GM20000 (cell line): ENCODE measurements around the gene CD40LG.
A peak's percentile ranks its signal among the peaks of the same experiment; 100 is the strongest.

ENCODE experiments used
- DNase-seq: peaks from one replicate; pipeline ENCODE4 v3.0.0; 2012; ENCODE audit warnings: low spot score
- CTCF ChIP-seq: IDR thresholded peaks from 2 replicates; pipeline ENCODE4 v1.5.1; 2012; ENCODE audit warnings: mild to moderate bottlenecking, control low read depth; ENCODE audit errors: extremely low read depth, missing control alignments

CD40LG gene

GRCh38 chrX:136629084-136629750 lies 18.7 kb upstream of the CD40LG start:
- no peak for DNase-seq
- no peak for TF ChIP-seq CTCF

- no peak for TF ChIP-seq CTCF
- DNase-seq: no peak
Observed at GRCh38 chrX:136630881-136631280, 17.1 kb upstream of the CD40LG start.

GRCh38 chrX:136635235-136635634 lies 12.7 kb upstream of the CD40LG start:
- TF ChIP-seq CTCF: no peak
- DNase-seq: peak; percentile 6

- DNase-seq: no peak
- TF ChIP-seq CTCF: no peak
Observed at GRCh38 chrX:136636121-136636520, 11.8 kb upstream of the CD40LG start.

- DNase-seq: no peak
- TF ChIP-seq CTCF: no peak
Observed at GRCh38 chrX:136639506-136640176, 8.3 kb upstream of the CD40LG start.

GRCh38 chrX:136643243-136643642 lies 4.7 kb upstream of the CD40LG start:
- no peak for TF ChIP-seq CTCF
- DNase-seq: peak; percentile 9

- no peak for TF ChIP-seq CTCF
Observed at GRCh38 chrX:136646602-136647239, 1.2 kb upstream of the CD40LG start.

More at GRCh38 chrX:136646602-136647239, 1.2 kb upstream of the CD40LG start:
- DNase-seq: no peak
